Measurements from ENCODE around the gene CDADC1.

The CDADC1 gene

DNA sequence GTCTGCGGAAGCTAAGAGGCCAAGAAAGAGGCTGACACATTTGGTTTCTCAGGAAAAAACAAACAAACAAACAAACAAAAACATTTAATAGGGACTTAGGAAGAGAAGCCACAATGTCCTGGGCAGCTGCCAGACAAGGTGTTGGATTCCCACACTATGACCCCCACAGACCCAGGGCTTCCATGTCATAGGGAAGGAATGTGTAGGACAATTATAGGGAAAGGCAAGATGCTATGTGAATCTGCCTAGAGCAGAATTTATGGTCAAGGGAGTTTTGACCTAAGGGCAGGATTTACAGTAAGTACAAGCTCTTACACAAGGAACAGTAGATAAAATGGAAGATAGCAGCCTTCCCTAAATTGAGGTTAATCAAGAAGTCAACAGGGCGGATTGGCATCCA, 9.1 kb upstream of the CDADC1 start:
- no peak overlapping the region for H2BK120ac ChIP-seq (ENCODE audit: low read depth, low read length)
- no peak overlapping the region for H2BK15ac ChIP-seq (ENCODE audit: low read length)
- H3K14ac ChIP-seq (ENCODE audit: low read length), result no peak overlapping the region
- no peaks in the 10 kb centered on the region for H3K36me3 ChIP-seq (replicated peaks in 1 of 2; ENCODE audit: control insufficient read depth in 2 of 2, insufficient read depth in 2 of 2, low read length in 2 of 2)
- no peak overlapping the region for H3K27ac ChIP-seq (replicated peaks; ENCODE audit: low read length)
- no peak overlapping the region for H2AK5ac ChIP-seq (ENCODE audit: low read depth, low read length)
- H3K4ac ChIP-seq (ENCODE audit: low read length), result no peak overlapping the region
- H3K79me1 ChIP-seq (ENCODE audit: low read depth, low read length), result no peaks in the 10 kb centered on the region
- H4K91ac ChIP-seq (ENCODE audit: low read depth, low read length, poor library complexity), result no peak overlapping the region
- no peaks in the 10 kb centered on the region for H3K4me1 ChIP-seq (ENCODE audit: control insufficient read depth in 2 of 2, insufficient read depth in 1 of 2, low read depth in 1 of 2, low read length in 2 of 2)
- no peak overlapping the region for H4K8ac ChIP-seq (ENCODE audit: low read depth, low read length)
- WGBS, 2 donors (ENCODE audit: extremely low coverage in 2 of 2, insufficient read length in 2 of 2, insufficient replicate concordance in 1 of 2), result no CpG with 5 or more reads among the region's 2 CpGs
- H2BK5ac ChIP-seq (ENCODE audit: low read length), result no peak overlapping the region
- H3K9me3 ChIP-seq (replicated peaks in 1 of 2; ENCODE audit: control insufficient read depth in 2 of 2, insufficient read depth in 1 of 2, low read depth in 1 of 2, low read length in 2 of 2), result peaks cover 3 to 5% of the 10 kb centered on the region in 2 donors
- no peak overlapping the region for H3K9ac ChIP-seq (ENCODE audit: low read depth, low read length, poor library complexity)
- no peak overlapping the region for H3K18ac ChIP-seq (ENCODE audit: low read length)
- no peak for DNase-seq (ENCODE audit: low spot score)
- no peak overlapping the region for H3K4me3 ChIP-seq (ENCODE audit: low read length in 2 of 2)
- H2BK12ac ChIP-seq (ENCODE audit: low read length), result no peak overlapping the region
- H2AFZ ChIP-seq (ENCODE audit: low read length), result no peak overlapping the region
- H3K27me3 ChIP-seq (ENCODE audit: control insufficient read depth in 3 of 3, insufficient read depth in 3 of 3, low read depth in 1 of 3, low read length in 3 of 3), result no peaks in the 10 kb centered on the region
- H3K23ac ChIP-seq (ENCODE audit: low read depth, low read length, poor library complexity), result no peak overlapping the region
- H3K4me2 ChIP-seq (ENCODE audit: insufficient read depth, low read length, poor library complexity, severe bottlenecking), result no peak overlapping the region

DNA sequence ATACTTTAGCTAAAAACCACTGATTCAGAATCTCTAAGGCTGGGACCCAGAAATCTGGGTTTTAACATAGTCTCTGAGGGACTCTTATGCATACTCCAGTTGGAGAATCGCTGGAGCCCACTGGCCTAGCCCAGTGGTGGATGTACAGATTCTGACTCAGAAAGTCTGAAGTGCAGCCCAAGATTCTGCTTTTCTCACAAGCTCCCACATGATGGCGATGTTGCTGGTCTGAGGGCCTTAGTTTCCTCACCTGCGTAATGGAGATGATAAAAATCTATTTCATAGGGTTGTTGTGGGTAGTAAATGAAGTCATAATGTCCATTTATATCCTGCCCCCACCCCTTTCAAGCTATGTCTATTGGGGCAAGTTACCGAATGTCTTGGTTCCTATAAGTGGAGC, 7.7 kb upstream of the CDADC1 start:
- Histone ChIP-seq H2BK120ac (ENCODE audit: low read depth, low read length) (no peak overlapping the region), H3K9me3 (replicated peaks in 1 of 2; ENCODE audit: control insufficient read depth in 2 of 2, insufficient read depth in 1 of 2, low read depth in 1 of 2, low read length in 2 of 2) (peaks cover 3 to 5% of the 10 kb centered on the region in 2 donors), H2AFZ (ENCODE audit: low read length) (no peak overlapping the region), H3K27ac (replicated peaks; ENCODE audit: low read length) (no peak overlapping the region), H3K18ac (ENCODE audit: low read length) (no peak overlapping the region), H3K23ac (ENCODE audit: low read depth, low read length, poor library complexity) (no peak overlapping the region), H2BK12ac (ENCODE audit: low read length) (no peak overlapping the region), H4K8ac (ENCODE audit: low read depth, low read length) (no peak overlapping the region), H2BK15ac (ENCODE audit: low read length) (no peak overlapping the region), H3K4me3 (ENCODE audit: low read length in 2 of 2) (no peak overlapping the region), H2AK5ac (ENCODE audit: low read depth, low read length) (no peak overlapping the region), H3K14ac (ENCODE audit: low read length) (no peak overlapping the region), H3K27me3 (ENCODE audit: control insufficient read depth in 3 of 3, insufficient read depth in 3 of 3, low read depth in 1 of 3, low read length in 3 of 3) (no peaks in the 10 kb centered on the region), H3K4me1 (ENCODE audit: control insufficient read depth in 2 of 2, insufficient read depth in 1 of 2, low read depth in 1 of 2, low read length in 2 of 2) (no peaks in the 10 kb centered on the region), H3K4ac (ENCODE audit: low read length) (no peak overlapping the region), H3K79me1 (ENCODE audit: low read depth, low read length) (no peaks in the 10 kb centered on the region), H2BK5ac (ENCODE audit: low read length) (no peak overlapping the region), H3K4me2 (ENCODE audit: insufficient read depth, low read length, poor library complexity, severe bottlenecking) (no peak overlapping the region), H3K36me3 (replicated peaks in 1 of 2; ENCODE audit: control insufficient read depth in 2 of 2, insufficient read depth in 2 of 2, low read length in 2 of 2) (no peaks in the 10 kb centered on the region), H4K91ac (ENCODE audit: low read depth, low read length, poor library complexity) (no peak overlapping the region), H3K9ac (ENCODE audit: low read depth, low read length, poor library complexity) (no peak overlapping the region)
- DNase-seq (ENCODE audit: low spot score), result no peak
- no CpG with 5 or more reads among the region's 4 CpGs for WGBS, 2 donors (ENCODE audit: extremely low coverage in 2 of 2, insufficient read length in 2 of 2, insufficient replicate concordance in 1 of 2)

DNA sequence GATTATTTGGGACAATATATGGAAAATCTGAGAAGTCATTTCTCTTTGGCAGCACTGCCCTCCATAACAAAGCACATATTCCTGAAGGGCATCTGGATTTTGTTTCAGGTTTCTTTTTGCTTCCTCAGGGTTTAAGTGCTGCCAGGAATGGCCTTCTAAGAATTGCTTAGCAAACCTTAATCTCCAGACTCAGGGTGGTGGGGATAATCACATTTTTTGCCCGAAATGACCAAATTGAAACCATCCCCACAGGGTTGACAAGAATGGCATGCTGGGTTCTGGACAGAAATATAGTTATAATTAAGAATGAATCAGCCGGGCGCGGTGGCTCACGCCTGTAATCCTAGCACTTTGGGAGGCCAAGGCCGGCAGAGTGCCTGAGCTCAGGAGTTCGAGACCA, 6.4 kb upstream of the CDADC1 start:
- DNase-seq (ENCODE audit: low spot score), result no peak
- no peak overlapping the region for H2AK5ac ChIP-seq (ENCODE audit: low read depth, low read length)
- H2BK5ac ChIP-seq (ENCODE audit: low read length), result no peak overlapping the region
- H3K9me3 ChIP-seq (replicated peaks in 1 of 2; ENCODE audit: control insufficient read depth in 2 of 2, insufficient read depth in 1 of 2, low read depth in 1 of 2, low read length in 2 of 2), result peaks cover 3 to 5% of the 10 kb centered on the region in 2 donors
- H4K8ac ChIP-seq (ENCODE audit: low read depth, low read length), result no peak overlapping the region
- no peak overlapping the region for H3K4me3 ChIP-seq (ENCODE audit: low read length in 2 of 2)
- no peak overlapping the region for H4K91ac ChIP-seq (ENCODE audit: low read depth, low read length, poor library complexity)
- no CpG with 5 or more reads among the region's 7 CpGs for WGBS, 2 donors (ENCODE audit: extremely low coverage in 2 of 2, insufficient read length in 2 of 2, insufficient replicate concordance in 1 of 2)
- no peak overlapping the region for H2BK15ac ChIP-seq (ENCODE audit: low read length)
- no peak overlapping the region for H2BK12ac ChIP-seq (ENCODE audit: low read length)
- H3K4ac ChIP-seq (ENCODE audit: low read length), result no peak overlapping the region
- H3K36me3 ChIP-seq (replicated peaks in 1 of 2; ENCODE audit: control insufficient read depth in 2 of 2, insufficient read depth in 2 of 2, low read length in 2 of 2), result no peaks in the 10 kb centered on the region
- no peaks in the 10 kb centered on the region for H3K27me3 ChIP-seq (ENCODE audit: control insufficient read depth in 3 of 3, insufficient read depth in 3 of 3, low read depth in 1 of 3, low read length in 3 of 3)
- H3K27ac ChIP-seq (replicated peaks; ENCODE audit: low read length), result no peak overlapping the region
- H3K14ac ChIP-seq (ENCODE audit: low read length), result no peak overlapping the region
- H3K9ac ChIP-seq (ENCODE audit: low read depth, low read length, poor library complexity), result no peak overlapping the region
- no peaks in the 10 kb centered on the region for H3K4me1 ChIP-seq (ENCODE audit: control insufficient read depth in 2 of 2, insufficient read depth in 1 of 2, low read depth in 1 of 2, low read length in 2 of 2)
- no peak overlapping the region for H3K23ac ChIP-seq (ENCODE audit: low read depth, low read length, poor library complexity)
- H2AFZ ChIP-seq (ENCODE audit: low read length), result no peak overlapping the region
- no peak overlapping the region for H2BK120ac ChIP-seq (ENCODE audit: low read depth, low read length)
- H3K4me2 ChIP-seq (ENCODE audit: insufficient read depth, low read length, poor library complexity, severe bottlenecking), result no peak overlapping the region
- no peak overlapping the region for H3K18ac ChIP-seq (ENCODE audit: low read length)
- no peaks in the 10 kb centered on the region for H3K79me1 ChIP-seq (ENCODE audit: low read depth, low read length)

DNA sequence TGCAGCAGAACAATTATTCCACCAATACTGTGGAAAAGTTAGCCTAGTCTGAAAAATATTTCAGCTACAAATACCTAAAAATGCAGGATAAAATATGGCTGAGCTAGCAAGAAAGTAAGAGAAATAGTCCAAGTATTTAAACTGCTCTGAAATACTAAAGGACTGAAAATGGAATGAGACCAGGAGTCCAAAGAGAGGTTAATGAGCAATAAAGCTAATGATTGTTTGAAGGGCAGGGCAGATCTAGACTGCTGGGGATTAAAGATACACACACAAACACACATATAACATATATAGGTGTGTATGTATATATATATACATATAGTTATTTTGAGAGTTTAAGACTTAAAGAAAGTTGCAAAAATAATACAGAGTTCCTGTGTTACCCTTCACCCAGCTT, 2.6 kb upstream of the CDADC1 start:
- no peak overlapping the region for H3K9ac ChIP-seq (ENCODE audit: low read depth, low read length, poor library complexity)
- H3K4me3 ChIP-seq (ENCODE audit: low read length in 2 of 2), result no peak overlapping the region
- H3K79me1 ChIP-seq (ENCODE audit: low read depth, low read length), result no peaks in the 10 kb centered on the region
- H2BK12ac ChIP-seq (ENCODE audit: low read length), result no peak overlapping the region
- no peaks in the 10 kb centered on the region for H3K27me3 ChIP-seq (ENCODE audit: control insufficient read depth in 3 of 3, insufficient read depth in 3 of 3, low read depth in 1 of 3, low read length in 3 of 3)
- H2BK5ac ChIP-seq (ENCODE audit: low read length), result no peak overlapping the region
- H3K36me3 ChIP-seq (replicated peaks in 1 of 2; ENCODE audit: control insufficient read depth in 2 of 2, insufficient read depth in 2 of 2, low read length in 2 of 2), result no peaks in the 10 kb centered on the region
- no peak overlapping the region for H3K18ac ChIP-seq (ENCODE audit: low read length)
- H4K91ac ChIP-seq (ENCODE audit: low read depth, low read length, poor library complexity), result no peak overlapping the region
- H3K4me2 ChIP-seq (ENCODE audit: insufficient read depth, low read length, poor library complexity, severe bottlenecking), result no peak overlapping the region
- no peak for DNase-seq (ENCODE audit: low spot score)
- no peak overlapping the region for H2AFZ ChIP-seq (ENCODE audit: low read length)
- no peak overlapping the region for H2BK15ac ChIP-seq (ENCODE audit: low read length)
- H3K14ac ChIP-seq (ENCODE audit: low read length), result no peak overlapping the region
- H2AK5ac ChIP-seq (ENCODE audit: low read depth, low read length), result no peak overlapping the region
- H3K4me1 ChIP-seq (ENCODE audit: control insufficient read depth in 2 of 2, insufficient read depth in 1 of 2, low read depth in 1 of 2, low read length in 2 of 2), result no peaks in the 10 kb centered on the region
- H2BK120ac ChIP-seq (ENCODE audit: low read depth, low read length), result no peak overlapping the region
- H3K9me3 ChIP-seq (replicated peaks in 1 of 2; ENCODE audit: control insufficient read depth in 2 of 2, insufficient read depth in 1 of 2, low read depth in 1 of 2, low read length in 2 of 2), result peaks cover 3 to 5% of the 10 kb centered on the region in 2 donors
- no peak overlapping the region for H4K8ac ChIP-seq (ENCODE audit: low read depth, low read length)
- no peak overlapping the region for H3K4ac ChIP-seq (ENCODE audit: low read length)
- no peak overlapping the region for H3K27ac ChIP-seq (replicated peaks; ENCODE audit: low read length)
- H3K23ac ChIP-seq (ENCODE audit: low read depth, low read length, poor library complexity), result no peak overlapping the region
